Peyer's patch (tissue), 4 donors: ENCODE results near the gene TLR9. TPM values are rescaled to one million over a fixed set of nuclear protein-coding genes. Genes with fewer than 3 reads are reported as not detected.

Experiments
- DNase-seq, 3 donors: peaks; one replicate each; pipeline ENCODE4 v3.0.0-alpha.2; 2017 to 2019
- H3K27ac ChIP-seq, 4 donors: fragments of 200-600 bp; sonication (generic); one replicate each; pipeline ENCODE4 v1.5.1; 2016 to 2019
- H3K27me3 ChIP-seq, 2 donors: fragments of 200-600 bp; sonication (generic); one replicate each; pipeline ENCODE4 v1.5.1; 2019
- H3K36me3 ChIP-seq, 3 donors: fragments of 200-600 bp; sonication (generic); one replicate each; pipeline ENCODE4 v1.5.1; 2016 to 2019
- H3K4me1 ChIP-seq, 4 donors: fragments of 200-600 bp; sonication (generic); one replicate each; pipeline ENCODE4 v1.5.1; 2016 to 2019
- H3K4me3 ChIP-seq, 4 donors: fragments of 200-600 bp; sonication (generic); 1 replicate in 3 of 4; 2 replicates in 1 of 4; pipeline ENCODE4 v1.5.1; 2016 to 2019; ENCODE audit warnings: mild to moderate bottlenecking in 1 of 4
- H3K9me3 ChIP-seq, 4 donors: fragments of 200-600 bp; sonication (generic); one replicate each; pipeline ENCODE4 v1.5.1; 2016 to 2019; ENCODE audit warnings: mild to moderate bottlenecking in 1 of 4
- POLR2A ChIP-seq, 2 donors: fragments of 450-650 bp; IDR thresholded peaks; one replicate each; pipeline ENCODE4 v1.5.1; 2017; ENCODE audit warnings: antibody characterized with exemption in 2 of 2, mild to moderate bottlenecking in 2 of 2, moderate library complexity in 2 of 2
- total RNA-seq, 4 donors: library from RNA; depleted of rRNA; stranded (reverse); fragments of >200 nt; gene quantifications; one replicate each; pipeline ENCODE4 v1.1.0, GENCODE V29; 2016
- TF ChIP-seq, protein P1 (sequence below), 6 experiments: fragments of 450-650 bp in 4 of 6; fragments of 200-600 bp in 2 of 6; sonication (generic) in 1 of 6; IDR thresholded peaks; one replicate each; pipeline ENCODE4 v1.5.1; 2017 to 2019; ENCODE audit warnings: antibody characterized with exemption in 6 of 6, mild to moderate bottlenecking in 3 of 6, moderate library complexity in 1 of 6

Gene TLR9
- total RNA-seq, 4 donors from 2014 or later: 0.27 to 1.7 TPM; not detected in 2

DNA sequence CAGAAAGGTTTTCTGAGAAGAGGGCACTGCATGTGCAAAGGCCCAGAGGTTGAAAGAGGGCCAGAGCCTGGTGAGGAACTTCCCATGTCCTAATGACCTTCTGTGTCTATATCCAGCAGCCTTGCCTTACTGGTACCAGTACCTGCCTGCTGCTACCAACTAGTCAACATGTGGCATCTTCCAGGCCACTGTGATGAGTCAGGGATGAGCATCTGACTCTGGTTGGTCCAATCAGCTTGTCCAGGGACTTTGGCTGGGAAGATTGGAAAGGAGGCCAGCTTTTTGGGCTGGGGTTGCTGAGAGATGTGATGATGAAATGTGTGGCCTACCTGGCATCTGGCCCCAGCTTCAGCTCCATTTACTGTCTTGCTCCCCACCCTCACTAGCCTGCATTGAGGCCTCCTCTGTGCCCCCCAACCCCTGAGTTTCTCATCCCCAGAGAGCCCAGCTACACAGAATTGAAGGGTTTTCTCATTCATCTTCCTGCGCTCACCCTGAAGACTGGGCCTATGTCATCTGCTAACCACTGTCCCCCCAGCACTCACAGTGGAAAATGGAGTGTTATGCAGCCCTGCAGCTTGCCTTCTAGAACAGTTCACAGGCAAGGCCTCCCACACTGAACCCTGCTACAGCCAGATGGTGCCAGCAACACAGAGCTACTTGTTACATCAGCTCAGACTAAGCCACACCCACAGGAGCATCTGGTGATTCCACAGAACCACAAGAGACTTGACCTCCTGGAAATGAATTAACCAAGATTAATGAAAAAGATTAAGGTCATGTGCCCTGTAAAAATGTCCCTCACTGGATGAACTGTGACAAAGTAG is 14.8 kb upstream of the TLR9 start:
- Histone ChIP-seq H3K9me3 (no peaks in the 10 kb centered on the region), H3K27ac (peak overlapping the region in 3 of 4 donors; percentile 83 to 99 (median 94)), H3K4me1 (peaks cover 2 to 52% (median 21%) of the 10 kb centered on the region in 4 donors), H3K27me3 (no peaks in the 10 kb centered on the region), H3K4me3 (peak overlapping the region in 2 of 4 donors; percentile 88 to 94), H3K36me3 (no peaks in the 10 kb centered on the region)
- no peak for TF ChIP-seq POLR2A (IDR thresholded peaks at IDR 0.05)
- TF ChIP-seq, protein P1, sequence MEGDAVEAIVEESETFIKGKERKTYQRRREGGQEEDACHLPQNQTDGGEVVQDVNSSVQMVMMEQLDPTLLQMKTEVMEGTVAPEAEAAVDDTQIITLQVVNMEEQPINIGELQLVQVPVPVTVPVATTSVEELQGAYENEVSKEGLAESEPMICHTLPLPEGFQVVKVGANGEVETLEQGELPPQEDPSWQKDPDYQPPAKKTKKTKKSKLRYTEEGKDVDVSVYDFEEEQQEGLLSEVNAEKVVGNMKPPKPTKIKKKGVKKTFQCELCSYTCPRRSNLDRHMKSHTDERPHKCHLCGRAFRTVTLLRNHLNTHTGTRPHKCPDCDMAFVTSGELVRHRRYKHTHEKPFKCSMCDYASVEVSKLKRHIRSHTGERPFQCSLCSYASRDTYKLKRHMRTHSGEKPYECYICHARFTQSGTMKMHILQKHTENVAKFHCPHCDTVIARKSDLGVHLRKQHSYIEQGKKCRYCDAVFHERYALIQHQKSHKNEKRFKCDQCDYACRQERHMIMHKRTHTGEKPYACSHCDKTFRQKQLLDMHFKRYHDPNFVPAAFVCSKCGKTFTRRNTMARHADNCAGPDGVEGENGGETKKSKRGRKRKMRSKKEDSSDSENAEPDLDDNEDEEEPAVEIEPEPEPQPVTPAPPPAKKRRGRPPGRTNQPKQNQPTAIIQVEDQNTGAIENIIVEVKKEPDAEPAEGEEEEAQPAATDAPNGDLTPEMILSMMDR (IDR thresholded peaks at IDR 0.05): no peak
- DNase-seq: peak; percentile 40 to 69 (median 46)

DNA sequence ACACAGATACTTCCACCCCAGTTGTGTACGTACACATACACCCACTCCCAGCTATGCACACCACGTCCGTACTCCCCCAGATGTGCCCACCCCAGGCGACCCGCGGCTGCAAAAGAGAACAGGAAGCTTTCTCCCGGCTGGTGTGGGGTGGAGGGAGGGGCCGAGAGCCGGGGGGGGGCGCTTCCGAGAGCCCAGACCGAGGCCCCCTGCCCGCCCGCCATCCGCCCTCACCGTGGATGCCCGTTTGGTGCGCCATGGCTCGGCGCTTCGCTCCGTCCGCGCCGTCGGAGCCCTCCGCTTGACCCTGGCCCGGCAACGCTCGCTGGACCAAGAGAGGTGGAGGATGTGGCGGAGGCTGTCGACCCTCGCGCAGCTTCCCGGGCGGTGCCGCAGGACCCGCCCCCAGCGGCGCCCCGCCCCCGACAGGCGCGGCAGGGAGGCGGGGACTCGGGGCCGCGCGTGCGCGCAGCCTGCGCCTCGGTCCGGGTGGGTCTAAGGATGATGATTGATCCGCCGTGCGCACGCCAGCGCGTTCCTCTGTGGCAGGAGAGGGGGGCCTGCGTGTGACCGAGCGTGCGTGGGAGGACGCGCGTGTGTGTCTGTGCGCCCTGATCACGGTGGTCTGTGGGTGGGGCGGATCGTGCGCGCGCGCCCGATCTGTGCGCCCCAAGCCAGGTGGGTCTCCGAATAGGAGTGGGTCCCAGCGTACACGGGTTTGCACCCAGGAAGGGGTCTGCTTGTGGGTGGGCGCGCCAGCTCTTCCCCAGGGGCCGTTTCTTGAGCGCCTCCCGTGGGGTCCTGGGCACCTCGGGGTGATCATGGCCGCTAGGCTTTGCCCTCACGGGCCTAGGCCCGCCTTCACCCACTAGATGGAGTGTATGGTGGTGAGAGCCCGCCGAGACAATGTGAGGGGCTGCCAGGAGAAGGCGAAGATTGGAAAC is 13.6 kb upstream of the TLR9 start, which contains the start of gene TWF2:
TWF2 (minus strand) TSS at position 398 of the 941 bp plus-strand sequence; CDS start at position 256, 142 bp downstream.
- peak; percentile 77 to 91 (median 87) for DNase-seq
- Histone ChIP-seq H3K4me3 (peak within 1 kb of the TSS; percentile 88 to 94 (median 91)), H3K36me3 (peaks cover 0 to 12% (median 0%) of the 10 kb centered on the region in 3 donors), H3K27ac (peak within 1 kb of the TSS; percentile 83 to 99 (median 92)), H3K27me3 (no peaks in the 10 kb centered on the region), H3K4me1 (peaks cover 0 to 46% (median 16%) of the 10 kb centered on the region in 4 donors), H3K9me3 (no peaks in the 10 kb centered on the region)
- TF ChIP-seq POLR2A (IDR thresholded peaks at IDR 0.05): peak; percentile 50 to 59
- TF ChIP-seq, protein P1 (IDR thresholded peaks at IDR 0.05): peak; percentile 25 to 61 (median 48)

DNA sequence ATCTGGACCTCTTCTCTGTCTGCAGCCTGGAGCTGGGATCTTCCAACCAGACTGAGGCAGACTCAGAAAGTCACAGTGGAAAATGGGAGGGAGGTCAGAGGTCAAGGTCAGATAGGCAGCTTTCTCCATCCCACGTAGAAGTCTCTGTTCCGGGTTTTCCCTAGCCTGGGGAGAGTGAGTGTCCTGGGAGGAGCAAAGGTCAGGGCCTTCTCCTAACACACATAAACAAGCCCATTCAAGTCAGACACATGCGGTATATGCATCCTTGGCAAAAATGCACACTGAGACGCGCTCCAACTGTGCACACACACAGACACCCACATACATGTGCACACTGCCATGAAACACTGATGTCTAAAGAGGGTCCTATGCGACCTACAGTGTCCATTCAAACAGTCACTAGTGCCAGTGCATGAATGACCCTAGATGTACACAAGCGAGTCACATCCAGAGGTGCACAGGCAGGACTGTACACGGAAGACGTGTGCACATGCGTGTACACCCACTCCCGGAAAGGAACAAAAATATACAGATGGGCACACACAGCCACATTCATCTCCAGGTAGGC is 12.8 kb upstream of the TLR9 start:
- Histone ChIP-seq H3K27ac (peak overlapping the region; percentile 83 to 99 (median 92)), H3K4me1 (peaks cover 0 to 46% (median 14%) of the 10 kb centered on the region in 4 donors), H3K36me3 (peaks cover 0 to 16% (median 0%) of the 10 kb centered on the region in 3 donors), H3K4me3 (peak overlapping the region; percentile 88 to 94 (median 91)), H3K9me3 (no peaks in the 10 kb centered on the region), H3K27me3 (no peaks in the 10 kb centered on the region)
- no peak for TF ChIP-seq POLR2A (IDR thresholded peaks at IDR 0.05)
- TF ChIP-seq, protein P1 (IDR thresholded peaks at IDR 0.05): no peak
- peak in 2 of 3 donors; percentile 48 for DNase-seq

DNA sequence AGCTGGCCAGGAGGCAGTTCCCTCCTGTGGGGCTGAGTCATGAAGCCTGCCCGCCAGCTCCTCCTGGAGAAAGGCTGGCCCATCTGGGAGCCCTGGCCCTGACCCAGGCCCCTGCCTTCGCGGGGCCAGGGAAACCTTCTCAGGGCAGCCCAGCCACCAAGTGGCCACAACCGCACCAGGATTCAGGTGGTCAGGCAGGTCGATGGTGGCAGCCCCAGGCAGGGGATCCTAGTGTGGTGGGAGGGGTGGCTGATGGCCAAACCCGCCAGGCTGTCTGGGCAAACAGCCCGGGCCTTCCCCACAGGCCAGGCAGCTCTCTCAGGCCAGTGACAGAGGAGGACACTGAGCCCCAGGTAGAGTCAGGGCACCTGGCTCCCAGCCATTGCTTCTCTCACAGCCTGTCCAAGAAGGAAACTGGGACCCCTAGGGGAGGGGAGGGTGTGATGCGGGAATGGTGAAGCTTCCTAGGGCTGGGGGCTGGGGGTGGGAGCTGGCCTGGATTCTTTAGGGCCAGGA is 12.3 kb upstream of the TLR9 start:
- Histone ChIP-seq H3K9me3 (no peaks in the 10 kb centered on the region), H3K27me3 (no peaks in the 10 kb centered on the region), H3K36me3 (peaks cover 0 to 21% (median 0%) of the 10 kb centered on the region in 3 donors), H3K27ac (peak overlapping the region; percentile 83 to 99 (median 92)), H3K4me3 (peak overlapping the region; percentile 88 to 94 (median 91)), H3K4me1 (peaks cover 0 to 46% (median 14%) of the 10 kb centered on the region in 4 donors)
- DNase-seq: peak; percentile 43 to 79 (median 67)
- TF ChIP-seq, protein P1 (IDR thresholded peaks at IDR 0.05): no peak
- no peak for TF ChIP-seq POLR2A (IDR thresholded peaks at IDR 0.05)
